ENCODE results near the gene C2orf78.

DNA sequence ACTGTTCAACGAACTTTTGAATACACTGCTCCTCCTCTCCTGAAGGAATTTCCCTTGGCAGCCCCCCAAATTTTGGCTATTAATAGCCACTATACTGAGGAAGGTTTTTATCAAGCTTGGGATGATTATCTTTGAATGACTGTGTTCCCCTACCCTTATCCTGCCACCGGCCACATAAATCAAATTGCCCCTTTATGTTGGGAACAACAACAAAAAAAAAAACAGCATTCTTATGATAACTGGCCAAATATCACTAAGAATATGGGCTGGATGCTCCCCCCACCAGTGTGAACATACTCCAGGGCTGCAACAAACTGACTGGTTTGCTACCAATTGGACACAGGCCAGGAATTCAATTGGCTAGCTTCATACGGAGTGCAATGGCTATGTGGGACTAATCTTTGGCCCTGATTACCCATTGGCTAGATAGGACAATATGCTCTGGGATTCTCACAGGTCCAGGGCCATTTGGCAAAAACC is 24.7 kb upstream of the C2orf78 start:
- TF ChIP-seq, protein P1, sequence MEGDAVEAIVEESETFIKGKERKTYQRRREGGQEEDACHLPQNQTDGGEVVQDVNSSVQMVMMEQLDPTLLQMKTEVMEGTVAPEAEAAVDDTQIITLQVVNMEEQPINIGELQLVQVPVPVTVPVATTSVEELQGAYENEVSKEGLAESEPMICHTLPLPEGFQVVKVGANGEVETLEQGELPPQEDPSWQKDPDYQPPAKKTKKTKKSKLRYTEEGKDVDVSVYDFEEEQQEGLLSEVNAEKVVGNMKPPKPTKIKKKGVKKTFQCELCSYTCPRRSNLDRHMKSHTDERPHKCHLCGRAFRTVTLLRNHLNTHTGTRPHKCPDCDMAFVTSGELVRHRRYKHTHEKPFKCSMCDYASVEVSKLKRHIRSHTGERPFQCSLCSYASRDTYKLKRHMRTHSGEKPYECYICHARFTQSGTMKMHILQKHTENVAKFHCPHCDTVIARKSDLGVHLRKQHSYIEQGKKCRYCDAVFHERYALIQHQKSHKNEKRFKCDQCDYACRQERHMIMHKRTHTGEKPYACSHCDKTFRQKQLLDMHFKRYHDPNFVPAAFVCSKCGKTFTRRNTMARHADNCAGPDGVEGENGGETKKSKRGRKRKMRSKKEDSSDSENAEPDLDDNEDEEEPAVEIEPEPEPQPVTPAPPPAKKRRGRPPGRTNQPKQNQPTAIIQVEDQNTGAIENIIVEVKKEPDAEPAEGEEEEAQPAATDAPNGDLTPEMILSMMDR (IDR thresholded peaks at IDR 0.05; ENCODE audit: insufficient read depth, low read depth, low read length) = no peak
- no peak for TF ChIP-seq EZH2 (IDR thresholded peaks at IDR 0.05; ENCODE audit: insufficient read depth, low read length)
